HG03060 (cell line): ENCODE measurements around the gene NUP93.

Source experiments
- ATAC-seq: cut with Tn5 transposase; IDR thresholded peaks from one replicate; pipeline ENCODE4 v1.9.1; 2021; ENCODE audit warnings: low read depth, moderate number of reproducible peaks; ENCODE audit not compliant: unreplicated experiment

NUP93 gene

GRCh38 chr16:56841659-56842058 lies 111.7 kb downstream of the NUP93 start:
- no peak for ATAC-seq

- ATAC-seq = no peak
Measured at GRCh38 chr16:56842133-56842532, 112.2 kb downstream of the NUP93 start.

- no peak for ATAC-seq
Measured at GRCh38 chr16:56844056-56844455, 114.1 kb downstream of the NUP93 start.

GRCh38 chr16:56847173-56847910 lies 117.4 kb downstream of the NUP93 start:
- no peak for ATAC-seq

- no peak for ATAC-seq
Measured at GRCh38 chr16:56848029-56848936, 118.4 kb downstream of the NUP93 start.

GRCh38 chr16:56848955-56849689 lies 119.2 kb downstream of the NUP93 start:
- no peak for ATAC-seq

GRCh38 chr16:56849690-56850680 lies 120.1 kb downstream of the NUP93 start:
- no peak for ATAC-seq

GRCh38 chr16:56851671-56852400 lies 121.9 kb downstream of the NUP93 start:
- no peak for ATAC-seq

- ATAC-seq = no peak
Measured at GRCh38 chr16:56852401-56852730, 122.4 kb downstream of the NUP93 start.

- ATAC-seq = no peak
Measured at GRCh38 chr16:56852968-56853367, 123.0 kb downstream of the NUP93 start.

GRCh38 chr16:56855201-56855600 lies 125.3 kb downstream of the NUP93 start:
- ATAC-seq = no peak

- ATAC-seq = no peak
Measured at GRCh38 chr16:56855946-56856345, 126.0 kb downstream of the NUP93 start.

- ATAC-seq = no peak
Measured at GRCh38 chr16:56856876-56857447, 127.0 kb downstream of the NUP93 start.

GRCh38 chr16:56858374-56858773 lies 128.4 kb downstream of the NUP93 start:
- ATAC-seq = no peak

GRCh38 chr16:56859636-56860035 lies 129.7 kb downstream of the NUP93 start:
- ATAC-seq = no peak

GRCh38 chr16:56860226-56861020 lies 130.5 kb downstream of the NUP93 start:
- ATAC-seq = no peak

GRCh38 chr16:56861092-56861610 lies 131.2 kb downstream of the NUP93 start:
- ATAC-seq = no peak

- ATAC-seq = no peak
Measured at GRCh38 chr16:56861756-56862155, 131.8 kb downstream of the NUP93 start.
